Transverse colon (tissue), 3 donors: Measurements from ENCODE around the gene RGS6.

Source experiments
- EP300 ChIP-seq: sonication (generic); formaldehyde crosslinking; IDR thresholded peaks from one replicate; pipeline ENCODE4 v1.6.1; 2017; ENCODE audit warnings: antibody characterized with exemption, low read depth
- POLR2A ChIP-seq: fragments of 450-650 bp; IDR thresholded peaks from one replicate; pipeline ENCODE4 v1.6.1; 2016; ENCODE audit warnings: antibody characterized with exemption, mild to moderate bottlenecking, moderate library complexity
- TF ChIP-seq, protein P1 (sequence below), 5 experiments: fragments of 200-600 bp in 3 of 5; fragments of 450-650 bp in 2 of 5; sonication (generic) in 3 of 5; IDR thresholded peaks; 1 replicate in 2 of 5; 2 replicates in 3 of 5; pipeline ENCODE4 v1.5.1; 2016 to 2017; ENCODE audit warnings: antibody characterized with exemption in 5 of 5, inconsistent platforms in 3 of 5, mild to moderate bottlenecking in 2 of 5, moderate library complexity in 1 of 5

DNA sequence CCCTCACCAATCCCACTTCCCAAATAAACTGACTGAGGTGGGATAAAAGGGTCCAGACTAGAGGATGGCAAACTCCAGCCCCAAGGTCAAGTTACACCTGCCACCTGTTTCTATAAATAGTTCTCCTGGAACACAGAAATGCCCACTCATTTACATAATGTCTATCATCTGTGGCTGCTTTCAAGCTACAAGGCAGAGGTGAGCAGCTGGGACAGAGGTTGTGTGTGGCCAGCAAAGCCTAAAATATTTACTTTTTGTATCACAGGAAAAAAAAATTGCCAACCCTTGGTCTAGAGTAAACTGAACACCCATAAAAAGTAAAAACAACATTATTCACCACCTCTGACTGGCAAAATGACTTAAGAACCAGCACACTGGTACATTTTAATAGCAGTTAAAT lies 269.4 kb downstream of the RGS6 start:
- TF ChIP-seq, protein P1, sequence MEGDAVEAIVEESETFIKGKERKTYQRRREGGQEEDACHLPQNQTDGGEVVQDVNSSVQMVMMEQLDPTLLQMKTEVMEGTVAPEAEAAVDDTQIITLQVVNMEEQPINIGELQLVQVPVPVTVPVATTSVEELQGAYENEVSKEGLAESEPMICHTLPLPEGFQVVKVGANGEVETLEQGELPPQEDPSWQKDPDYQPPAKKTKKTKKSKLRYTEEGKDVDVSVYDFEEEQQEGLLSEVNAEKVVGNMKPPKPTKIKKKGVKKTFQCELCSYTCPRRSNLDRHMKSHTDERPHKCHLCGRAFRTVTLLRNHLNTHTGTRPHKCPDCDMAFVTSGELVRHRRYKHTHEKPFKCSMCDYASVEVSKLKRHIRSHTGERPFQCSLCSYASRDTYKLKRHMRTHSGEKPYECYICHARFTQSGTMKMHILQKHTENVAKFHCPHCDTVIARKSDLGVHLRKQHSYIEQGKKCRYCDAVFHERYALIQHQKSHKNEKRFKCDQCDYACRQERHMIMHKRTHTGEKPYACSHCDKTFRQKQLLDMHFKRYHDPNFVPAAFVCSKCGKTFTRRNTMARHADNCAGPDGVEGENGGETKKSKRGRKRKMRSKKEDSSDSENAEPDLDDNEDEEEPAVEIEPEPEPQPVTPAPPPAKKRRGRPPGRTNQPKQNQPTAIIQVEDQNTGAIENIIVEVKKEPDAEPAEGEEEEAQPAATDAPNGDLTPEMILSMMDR (IDR thresholded peaks at IDR 0.05), result no peak
- TF ChIP-seq EP300 (no peak), POLR2A (no peak)
